ENCODE results near the gene GULP1.

- TF ChIP-seq CTCF (IDR thresholded peaks at IDR 0.05) (no peak), POLR2A (IDR thresholded peaks at IDR 0.05) (no peak), POLR2AphosphoS5 (IDR thresholded peaks at IDR 0.05) (no peak)
Observed at GRCh38 chr2:188265315-188265714, 26.4 kb upstream of the GULP1 start.
